Right lobe of liver (tissue), 6 donors: ENCODE results near the gene URGCP. TPM values are rescaled to one million over a fixed set of nuclear protein-coding genes. Genes with fewer than 3 reads are reported as not detected.

Source experiments
- ATAC-seq, 4 donors: fragments of 200-7000 bp; cut with Tn5 transposase; one replicate each; pipeline ENCODE4 v1.9.1; 2020; ENCODE audit warnings: mild to moderate bottlenecking in 4 of 4, moderate library complexity in 4 of 4
- DNase-seq, 3 donors: peaks; one replicate each; pipeline ENCODE4 v3.0.0-alpha.2; 2020
- H3K27ac ChIP-seq, 3 donors: fragments of 200-600 bp; one replicate each; pipeline ENCODE4 v1.8.0; 2022
- H3K27me3 ChIP-seq, 2 donors: fragments of 200-600 bp; one replicate each; pipeline ENCODE4 v1.8.0; 2022
- H3K36me3 ChIP-seq, 4 donors: fragments of 200-600 bp; sonication (generic) in 1 of 4; one replicate each; pipeline versions ENCODE4 v1.5.1 to v1.8.0; 2017 to 2022; ENCODE audit warnings: control low read depth in 1 of 4
- H3K4me1 ChIP-seq, 4 donors: fragments of 200-600 bp; sonication (generic) in 1 of 4; one replicate each; pipeline versions ENCODE4 v1.5.1 to v1.8.0; 2017 to 2022; ENCODE audit warnings: control low read depth in 1 of 4
- H3K4me3 ChIP-seq, 3 donors: fragments of 200-600 bp; one replicate each; pipeline ENCODE4 v1.8.0; 2022
- H3K9me3 ChIP-seq, 4 donors: fragments of 200-600 bp; sonication (generic) in 1 of 4; one replicate each; pipeline versions ENCODE4 v1.5.1 to v1.8.0; 2017 to 2022; ENCODE audit warnings: control low read depth in 1 of 4
- POLR2A ChIP-seq: fragments of 450-650 bp; IDR thresholded peaks from one replicate; pipeline ENCODE4 v1.6.1; 2017; ENCODE audit warnings: antibody characterized with exemption, mild to moderate bottlenecking
- WGBS: methylation state at CpG from one replicate; pipeline ENCODE4 v1.1.6; 2018; ENCODE audit warnings: low coverage, low lambda C conversion rate; ENCODE audit not compliant: insufficient coverage; ENCODE audit errors: missing lambda C conversion rate; 5-methylcytosine and 5-hydroxymethylcytosine counted together
- intact Hi-C, 2 donors: fragments of 100-400 bp; cut with DNase I; formaldehyde crosslinking; loops; one replicate each; pipeline versions ENCODE4 v1.11.2 to v1.14.1; 2022
- total RNA-seq, 6 experiments: library from RNA; depleted of rRNA in 2 of 6; stranded (reverse); fragments of >200 nt in 2 of 6; fragmentation: NEBNext Ultra II Directional in 3 of 6; extraction: Animal tissue kit (Norgen Biotek cat#: 25700) in 3 of 6; gene quantifications; one replicate each; pipeline versions ENCODE4 v1.1.0 to v1.2.4, GENCODE V29; 2016 to 2023
- TF ChIP-seq, protein P1 (sequence below), 4 donors: fragments of 200-600 bp in 3 of 4; fragments of 450-650 bp in 1 of 4; IDR thresholded peaks; one replicate each; pipeline versions ENCODE4 v1.5.1 to v1.8.0; 2016 to 2022; ENCODE audit warnings: antibody characterized with exemption in 4 of 4, mild to moderate bottlenecking in 2 of 4
- donor health status: DM: no; HTN: yes; CAD: no.
- donor health status: DM: no; HTN: no; CAD: no.
- donor health status: DM: no; HTN: no; CAD: no.
- donor health status: DM: no; HTN: yes; CAD: no.
- donor health status: DM: no; HTN: yes; CAD: no.

The URGCP gene
- total RNA-seq, 6 experiments from 2014 or later: 13.7 to 32.2 (median 25.2) TPM

DNA sequence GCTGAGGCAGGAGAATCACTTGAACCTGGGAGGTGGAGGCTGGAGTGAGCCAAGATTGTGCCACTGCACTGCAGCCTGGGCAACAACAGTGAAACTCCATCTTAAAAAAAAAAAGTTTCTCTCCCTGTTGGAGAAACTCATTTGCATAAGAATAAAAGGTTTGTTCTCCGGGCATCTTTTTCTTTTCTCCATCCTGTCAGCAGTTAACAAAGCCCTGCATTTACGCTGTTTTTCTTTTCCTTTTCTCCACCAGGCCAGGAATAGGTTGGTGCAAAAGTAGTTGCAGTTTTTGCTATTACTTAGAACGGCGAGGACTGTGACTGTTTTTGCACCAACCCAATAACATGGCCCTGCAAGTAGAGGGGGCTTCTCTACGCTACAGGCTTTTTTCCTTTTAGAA lies 9.5 kb upstream of the URGCP start:
- Histone ChIP-seq H3K27me3 (no peaks in the 10 kb centered on the region), H3K4me3 (no peak overlapping the region), H3K36me3 (no peaks in the 10 kb centered on the region), H3K4me1 (peaks cover 0 to 6% (median 0%) of the 10 kb centered on the region in 4 donors), H3K9me3 (no peaks in the 10 kb centered on the region), H3K27ac (no peak overlapping the region)
- ATAC-seq (no peak), DNase-seq (no peak)
- TF ChIP-seq POLR2A: no peak
- TF ChIP-seq, protein P1, sequence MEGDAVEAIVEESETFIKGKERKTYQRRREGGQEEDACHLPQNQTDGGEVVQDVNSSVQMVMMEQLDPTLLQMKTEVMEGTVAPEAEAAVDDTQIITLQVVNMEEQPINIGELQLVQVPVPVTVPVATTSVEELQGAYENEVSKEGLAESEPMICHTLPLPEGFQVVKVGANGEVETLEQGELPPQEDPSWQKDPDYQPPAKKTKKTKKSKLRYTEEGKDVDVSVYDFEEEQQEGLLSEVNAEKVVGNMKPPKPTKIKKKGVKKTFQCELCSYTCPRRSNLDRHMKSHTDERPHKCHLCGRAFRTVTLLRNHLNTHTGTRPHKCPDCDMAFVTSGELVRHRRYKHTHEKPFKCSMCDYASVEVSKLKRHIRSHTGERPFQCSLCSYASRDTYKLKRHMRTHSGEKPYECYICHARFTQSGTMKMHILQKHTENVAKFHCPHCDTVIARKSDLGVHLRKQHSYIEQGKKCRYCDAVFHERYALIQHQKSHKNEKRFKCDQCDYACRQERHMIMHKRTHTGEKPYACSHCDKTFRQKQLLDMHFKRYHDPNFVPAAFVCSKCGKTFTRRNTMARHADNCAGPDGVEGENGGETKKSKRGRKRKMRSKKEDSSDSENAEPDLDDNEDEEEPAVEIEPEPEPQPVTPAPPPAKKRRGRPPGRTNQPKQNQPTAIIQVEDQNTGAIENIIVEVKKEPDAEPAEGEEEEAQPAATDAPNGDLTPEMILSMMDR (IDR thresholded peaks at IDR 0.05): no peak
- intact Hi-C loops: no loop called here
- 93% methylated on average over 5 of the region's 5 CpGs for WGBS

DNA sequence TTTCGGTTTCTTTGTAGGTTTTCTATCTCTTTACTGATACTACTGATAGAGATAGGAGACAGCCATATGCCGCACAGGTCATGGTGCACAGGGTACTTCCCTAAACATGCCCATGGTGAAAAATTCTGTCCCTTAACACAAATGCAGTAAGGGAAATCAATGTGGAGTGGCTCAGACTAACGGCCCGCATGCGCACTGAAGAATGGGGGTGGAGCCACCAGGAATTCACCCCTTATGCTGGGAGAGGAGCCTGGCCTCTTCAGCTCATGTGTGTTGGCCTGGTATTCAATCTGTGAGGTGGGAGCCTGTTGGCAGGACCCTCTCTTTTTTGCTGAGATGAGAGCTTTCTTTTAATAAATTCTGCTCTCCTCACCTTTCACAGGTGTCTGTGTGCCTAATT lies 8.4 kb upstream of the URGCP start:
- no peaks in the 10 kb centered on the region for H3K36me3 ChIP-seq
- no peaks in the 10 kb centered on the region for H3K27me3 ChIP-seq
- whole genome bisulfite sequencing: 100% methylated on average over 2 of the region's 5 CpGs
- H3K4me1 ChIP-seq: no peaks in the 10 kb centered on the region
- DNase-seq (no peak), ATAC-seq (no peak)
- H3K4me3 ChIP-seq: no peak overlapping the region
- intact Hi-C loops: no loop called here
- no peak overlapping the region for H3K27ac ChIP-seq
- TF ChIP-seq, protein P1 (IDR thresholded peaks at IDR 0.05): no peak
- TF ChIP-seq POLR2A: no peak
- H3K9me3 ChIP-seq: no peaks in the 10 kb centered on the region

DNA sequence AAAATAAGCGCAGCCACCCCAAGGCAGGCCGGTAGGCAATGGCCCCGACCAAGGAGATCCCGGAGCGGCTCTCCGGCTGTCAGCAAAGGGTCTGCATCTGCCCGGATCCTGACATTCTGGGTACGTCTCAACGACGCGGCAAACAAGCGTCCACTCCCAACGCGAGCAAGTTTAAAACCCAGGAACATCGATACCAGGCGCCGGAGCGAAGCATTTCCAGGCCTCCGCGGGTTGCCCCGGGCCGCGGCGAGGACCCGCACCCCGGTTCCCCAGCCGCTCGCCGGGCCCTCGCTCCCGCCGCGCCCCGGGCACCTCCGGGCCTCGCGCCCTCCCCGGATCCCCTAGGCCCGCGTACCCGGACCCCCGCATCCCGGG lies 453 bp downstream of the URGCP start:
- H3K4me1 ChIP-seq: peaks cover 0 to 13% (median 5%) of the 10 kb centered on the region in 4 donors
- H3K4me3 ChIP-seq: peak overlapping the region; percentile 64 to 80 (median 68)
- 0% methylated on average over 13 of the region's 43 CpGs for WGBS
- DNase-seq (peak; percentile 33 to 51 (median 48)), ATAC-seq (peak; percentile 9 to 48 (median 26))
- TF ChIP-seq, protein P1 (IDR thresholded peaks at IDR 0.05): no peak
- H3K27ac ChIP-seq: peak overlapping the region; percentile 63 to 90 (median 82)
- no peaks in the 10 kb centered on the region for H3K27me3 ChIP-seq
- no peaks in the 10 kb centered on the region for H3K36me3 ChIP-seq
- intact Hi-C loops: no loop called here
- H3K9me3 ChIP-seq: no peaks in the 10 kb centered on the region

DNA sequence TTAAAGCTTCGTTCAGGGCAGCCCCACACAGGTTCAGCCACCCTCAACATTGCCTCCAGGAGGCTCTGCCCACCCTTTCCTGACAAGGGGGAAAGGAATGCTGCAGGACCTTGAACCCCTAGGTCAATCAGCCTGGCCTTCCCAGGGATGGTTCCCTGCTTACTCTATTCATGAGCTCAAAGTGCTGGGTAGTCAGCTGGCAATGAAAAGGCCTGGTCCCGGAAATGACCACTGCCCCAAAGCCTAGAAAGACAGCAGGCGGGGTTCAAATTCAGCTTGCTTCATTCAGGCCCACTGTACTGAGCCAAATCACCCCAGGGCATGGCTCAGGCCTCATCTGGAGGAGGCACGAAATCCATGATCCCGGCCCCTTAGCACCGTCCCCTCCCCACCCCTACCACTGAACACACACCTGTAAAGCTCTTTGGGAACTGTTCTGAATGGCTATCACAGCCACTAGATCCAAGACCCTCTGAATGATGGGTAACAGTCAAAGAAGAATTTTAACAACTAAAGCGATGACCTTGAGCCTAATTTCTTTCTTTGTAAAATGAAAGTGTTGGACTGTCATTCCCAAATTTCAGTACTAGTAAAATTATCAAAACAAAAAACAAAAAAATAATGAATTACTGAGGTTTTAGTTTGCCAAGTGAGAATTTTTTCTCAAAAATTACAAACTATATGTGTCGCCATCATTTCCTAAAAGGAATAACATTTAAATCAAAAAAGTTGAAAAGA lies 1.0 kb downstream of the URGCP start:
- Histone ChIP-seq H3K36me3 (no peaks in the 10 kb centered on the region), H3K9me3 (no peaks in the 10 kb centered on the region), H3K4me3 (peak overlapping the region; percentile 64 to 80 (median 68)), H3K4me1 (peaks cover 0 to 13% (median 5%) of the 10 kb centered on the region in 4 donors), H3K27me3 (no peaks in the 10 kb centered on the region), H3K27ac (peak overlapping the region; percentile 63 to 90 (median 82))
- TF ChIP-seq, protein P1 (IDR thresholded peaks at IDR 0.05): no peak
- TF ChIP-seq POLR2A: peak; percentile 88
- intact Hi-C loops: no loop called here
- ATAC-seq: peak; percentile 85 to 92 (median 89)
- WGBS: 14% methylated on average over 4 of the region's 8 CpGs
- peak; percentile 74 to 80 (median 77) for DNase-seq
